ENCODE measurements around the gene BLVRA. TPM values are rescaled to one million over a fixed set of nuclear protein-coding genes. Genes with fewer than 3 reads are reported as not detected.
A peak's percentile ranks its signal among the peaks of the same experiment; 100 is the strongest.
"Not testable (repeated sequence)": the region's sequence is repeated elsewhere in the genome, so short reads cannot be mapped to it uniquely, and the experiment has no call there.

The BLVRA gene, protein sequence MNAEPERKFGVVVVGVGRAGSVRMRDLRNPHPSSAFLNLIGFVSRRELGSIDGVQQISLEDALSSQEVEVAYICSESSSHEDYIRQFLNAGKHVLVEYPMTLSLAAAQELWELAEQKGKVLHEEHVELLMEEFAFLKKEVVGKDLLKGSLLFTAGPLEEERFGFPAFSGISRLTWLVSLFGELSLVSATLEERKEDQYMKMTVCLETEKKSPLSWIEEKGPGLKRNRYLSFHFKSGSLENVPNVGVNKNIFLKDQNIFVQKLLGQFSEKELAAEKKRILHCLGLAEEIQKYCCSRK
- polyA plus RNA-seq (2011; rRNA removed): 33.9 and 36.1 TPM in 2 replicates
- 8.3 and 14.7 TPM in 2 replicates for polyA minus RNA-seq (2011; rRNA and poly(A)+ RNA removed)

DNA sequence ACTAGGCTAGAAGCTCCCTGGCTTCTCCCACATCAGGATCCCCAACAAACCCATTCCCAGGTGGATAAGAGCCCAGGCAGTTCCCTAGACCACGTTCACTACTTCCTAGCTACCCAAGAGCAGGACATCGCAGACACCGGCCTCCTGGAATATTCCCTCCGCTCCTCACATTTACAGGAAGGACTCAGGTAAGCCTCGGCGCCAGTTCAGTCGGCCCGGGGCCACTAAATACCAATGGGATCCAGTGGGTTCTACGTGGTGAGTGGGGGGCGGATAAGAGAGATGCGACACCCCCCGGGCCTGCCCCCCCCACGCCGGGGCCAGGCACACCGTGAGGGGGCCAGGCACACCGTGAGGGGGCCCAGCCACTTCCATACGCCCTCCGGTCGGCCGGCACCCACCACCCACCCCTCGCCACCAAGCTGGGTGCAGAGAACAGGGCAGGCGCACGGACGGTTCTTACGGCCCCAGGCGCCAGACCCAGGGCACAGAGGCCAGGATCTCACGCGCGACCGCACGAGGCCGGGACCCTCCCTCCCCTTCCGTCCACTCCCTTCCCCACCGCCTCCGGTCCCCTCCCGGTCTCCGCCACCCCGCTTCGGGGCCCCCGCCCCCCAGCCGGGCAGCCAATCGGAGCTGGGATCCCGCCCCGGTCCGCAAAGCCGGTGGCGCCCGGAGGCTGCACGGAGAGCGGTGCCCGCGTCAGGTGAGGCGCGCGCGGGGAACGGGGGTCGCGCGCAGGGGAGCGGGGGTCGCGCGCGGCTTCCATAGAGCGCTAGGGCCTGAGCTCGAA is at the start of gene BLVRA:
BLVRA (plus strand) TSS at position 652 of the 793 bp plus-strand sequence. CDS start 12,479 bp downstream, outside the sequence.
- POLR2A ChIA-PET: interaction anchor here (0.7 kb wide), 1 partner anchor 328 kb away, joined by 7 read pairs; no protein-coding TSS in a partner anchor
- Histone ChIP-seq H3K4me3 (ENCODE audit: low read depth, low read length) (peak within 1 kb of the TSS; percentile 73), H3K27me3 (ENCODE audit: control insufficient read depth, insufficient read depth, low read length) (no peaks in the 10 kb centered on the region), H3K36me3 (ENCODE audit: control insufficient read depth, insufficient read depth, low read length) (no peaks in the 10 kb centered on the region)
- TF ChIP-seq, protein P1, sequence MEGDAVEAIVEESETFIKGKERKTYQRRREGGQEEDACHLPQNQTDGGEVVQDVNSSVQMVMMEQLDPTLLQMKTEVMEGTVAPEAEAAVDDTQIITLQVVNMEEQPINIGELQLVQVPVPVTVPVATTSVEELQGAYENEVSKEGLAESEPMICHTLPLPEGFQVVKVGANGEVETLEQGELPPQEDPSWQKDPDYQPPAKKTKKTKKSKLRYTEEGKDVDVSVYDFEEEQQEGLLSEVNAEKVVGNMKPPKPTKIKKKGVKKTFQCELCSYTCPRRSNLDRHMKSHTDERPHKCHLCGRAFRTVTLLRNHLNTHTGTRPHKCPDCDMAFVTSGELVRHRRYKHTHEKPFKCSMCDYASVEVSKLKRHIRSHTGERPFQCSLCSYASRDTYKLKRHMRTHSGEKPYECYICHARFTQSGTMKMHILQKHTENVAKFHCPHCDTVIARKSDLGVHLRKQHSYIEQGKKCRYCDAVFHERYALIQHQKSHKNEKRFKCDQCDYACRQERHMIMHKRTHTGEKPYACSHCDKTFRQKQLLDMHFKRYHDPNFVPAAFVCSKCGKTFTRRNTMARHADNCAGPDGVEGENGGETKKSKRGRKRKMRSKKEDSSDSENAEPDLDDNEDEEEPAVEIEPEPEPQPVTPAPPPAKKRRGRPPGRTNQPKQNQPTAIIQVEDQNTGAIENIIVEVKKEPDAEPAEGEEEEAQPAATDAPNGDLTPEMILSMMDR (IDR thresholded peaks at IDR 0.05; ENCODE audit: insufficient read depth, low read depth, low read length): no peak
- CTCF ChIA-PET: interaction anchor here (0.8 to 2.7 kb wide), 2 partner anchors 9 to 80 kb away, joined by 3 to 10 read pairs; no protein-coding TSS in a partner anchor
- no peak for DNase-seq (ENCODE audit: low read depth)

DNA sequence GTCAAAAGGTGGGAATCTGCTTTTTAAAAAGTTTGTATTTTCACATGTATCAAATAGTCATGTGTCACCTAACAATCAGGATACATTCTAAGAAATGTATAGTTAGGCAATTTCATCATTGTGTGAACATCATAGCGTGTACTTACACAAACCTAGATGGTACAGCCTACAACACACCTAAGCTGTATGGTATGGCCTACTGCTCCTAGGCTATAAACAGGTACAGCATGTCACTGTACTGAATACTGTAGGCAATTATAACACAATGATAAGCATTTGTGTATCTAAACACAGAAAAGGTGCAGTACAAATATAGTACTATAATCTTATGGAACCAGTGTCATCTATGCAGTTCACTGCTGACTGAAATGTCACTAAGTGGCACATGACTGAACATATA is 47.0 kb upstream of the BLVRA start:
- DNase-seq (ENCODE audit: low read depth): no peak
- ChIA-PET CTCF (interaction anchor here (1.0 to 2.4 kb wide), 3 partner anchors 9 to 129 kb away, joined by 4 to 12 read pairs (median 11); partner anchors contain the start of gene STK17A), POLR2A (no interaction called here)
- Histone ChIP-seq H3K27me3 (ENCODE audit: control insufficient read depth, insufficient read depth, low read length) (no peaks in the 10 kb centered on the region), H3K4me3 (ENCODE audit: low read depth, low read length) (no peak overlapping the region), H3K36me3 (ENCODE audit: control insufficient read depth, insufficient read depth, low read length) (no peaks in the 10 kb centered on the region)
- TF ChIP-seq, protein P1 (IDR thresholded peaks at IDR 0.05; ENCODE audit: insufficient read depth, low read depth, low read length): no peak

DNA sequence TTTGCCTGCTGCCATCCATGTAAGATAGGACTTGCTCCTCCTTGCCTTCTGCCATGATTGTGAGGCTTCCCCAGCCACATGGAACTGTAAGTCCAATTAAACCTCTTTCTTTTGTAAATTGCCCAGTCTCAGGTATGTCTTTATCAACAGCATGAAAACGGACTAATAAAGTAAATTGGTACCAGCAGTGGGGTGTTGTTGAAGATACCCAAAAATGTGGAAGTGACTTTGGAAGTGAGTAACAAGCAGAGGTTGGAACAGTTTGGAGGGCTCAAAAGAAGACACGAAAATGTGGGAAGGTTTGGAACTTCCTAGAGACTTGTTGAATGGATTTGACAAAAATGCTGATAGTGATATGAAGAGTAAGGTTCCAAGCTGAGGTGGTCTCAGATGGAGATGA is 42.5 kb upstream of the BLVRA start:
- DNase-seq (ENCODE audit: low read depth); H3K27me3 ChIP-seq (ENCODE audit: control insufficient read depth, insufficient read depth, low read length); H3K36me3 ChIP-seq (ENCODE audit: control insufficient read depth, insufficient read depth, low read length); H3K4me3 ChIP-seq (ENCODE audit: low read depth, low read length); POLR2A ChIA-PET: not testable (repeated sequence)
- CTCF ChIA-PET: interaction anchor here (1.5 to 7.9 kb wide), 3 partner anchors 16 to 134 kb away, joined by 4 to 130 read pairs (median 10); partner anchors contain the start of gene STK17A

DNA sequence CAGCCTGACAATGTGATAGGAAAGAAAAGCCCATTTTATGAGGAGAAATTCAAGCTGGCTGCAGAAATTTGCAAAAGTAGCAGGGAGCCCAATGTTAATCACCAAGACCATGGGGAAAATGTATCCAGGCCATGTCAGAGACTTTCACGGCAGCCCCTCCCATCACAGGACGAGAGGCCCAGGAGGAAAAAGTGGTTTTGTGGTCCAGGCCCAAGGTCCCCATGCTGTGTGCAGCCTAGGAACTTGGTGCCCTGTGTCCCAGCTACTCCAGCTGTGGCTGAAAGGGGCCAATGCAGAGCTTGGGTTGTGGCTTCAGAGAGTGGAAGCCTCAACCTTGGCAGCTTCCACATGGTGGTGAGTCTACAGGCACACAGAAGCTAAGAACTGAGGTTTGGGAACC is 41.9 kb upstream of the BLVRA start:
- TF ChIP-seq, protein P1 (IDR thresholded peaks at IDR 0.05; ENCODE audit: insufficient read depth, low read depth, low read length): no peak
- ChIA-PET POLR2A (no interaction called here), CTCF (interaction anchor here (1.1 to 7.9 kb wide), 3 partner anchors 16 to 134 kb away, joined by 4 to 130 read pairs (median 5); partner anchors contain the start of gene STK17A)
- Histone ChIP-seq H3K27me3 (ENCODE audit: control insufficient read depth, insufficient read depth, low read length) (no peaks in the 10 kb centered on the region), H3K4me3 (ENCODE audit: low read depth, low read length) (no peak overlapping the region), H3K36me3 (ENCODE audit: control insufficient read depth, insufficient read depth, low read length) (no peaks in the 10 kb centered on the region)
- DNase-seq (ENCODE audit: low read depth): no peak

DNA sequence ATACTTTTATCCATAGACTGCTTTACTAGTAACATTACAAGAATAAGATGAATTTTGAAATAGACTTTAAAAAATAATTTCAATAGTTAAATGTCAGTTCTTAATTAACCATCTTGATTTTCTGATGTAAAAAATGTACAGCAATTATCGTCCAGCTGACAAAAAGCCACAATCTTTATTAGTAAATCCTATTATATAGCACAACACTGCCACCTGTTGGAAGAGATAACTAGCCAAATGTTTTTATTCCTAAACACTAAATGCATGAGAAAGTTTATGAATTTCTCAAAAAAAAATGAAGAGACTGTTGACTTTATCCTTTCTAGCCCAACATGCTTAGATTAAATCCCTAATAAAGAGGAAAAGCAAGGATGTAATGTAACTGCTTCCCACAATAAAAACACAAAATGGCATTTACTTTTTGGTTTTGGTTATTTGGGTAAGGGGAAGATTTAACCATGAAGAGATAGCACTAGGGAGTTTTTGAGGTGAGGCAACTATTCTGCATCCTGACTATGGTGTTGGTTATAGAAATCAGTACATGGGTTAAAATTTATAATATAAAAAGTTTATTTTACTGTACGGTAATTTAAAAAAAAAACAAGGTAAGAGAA is 37.2 kb upstream of the BLVRA start:
- POLR2A ChIA-PET: no interaction called here
- H3K4me3 ChIP-seq (ENCODE audit: low read depth, low read length): no peak overlapping the region
- no peaks in the 10 kb centered on the region for H3K36me3 ChIP-seq (ENCODE audit: control insufficient read depth, insufficient read depth, low read length)
- TF ChIP-seq, protein P1 (IDR thresholded peaks at IDR 0.05; ENCODE audit: insufficient read depth, low read depth, low read length): peak; percentile 50
- no peaks in the 10 kb centered on the region for H3K27me3 ChIP-seq (ENCODE audit: control insufficient read depth, insufficient read depth, low read length)
- no peak for DNase-seq (ENCODE audit: low read depth)
- CTCF ChIA-PET: interaction anchor here (0.6 to 7.9 kb wide), 19 partner anchors 9 to 1781 kb away, joined by 3 to 130 read pairs (median 4); partner anchors contain the start of genes COA1 and STK17A
